Ishikawa (cell line): ENCODE results near the gene ZNF765.

Source experiments
- CEBPB ChIP-seq: IDR thresholded peaks from 2 replicates; pipeline ENCODE4 v1.6.1; 2012
- CREB1 ChIP-seq: IDR thresholded peaks from 2 replicates; pipeline ENCODE4 v1.6.1; 2012; ENCODE audit warnings: low read depth
- EP300 ChIP-seq: IDR thresholded peaks from 2 replicates; pipeline ENCODE4 v1.6.1; 2012; ENCODE audit warnings: borderline replicate concordance
- FOXM1 ChIP-seq: IDR thresholded peaks from 2 replicates; pipeline ENCODE4 v1.6.1; 2012; ENCODE audit warnings: low read depth, borderline replicate concordance
- NFIC ChIP-seq: IDR thresholded peaks from 2 replicates; pipeline ENCODE4 v1.6.1; 2012
- RAD21 ChIP-seq: IDR thresholded peaks from 2 replicates; pipeline ENCODE4 v1.6.1; 2012; ENCODE audit warnings: low read depth
- TAF1 ChIP-seq: IDR thresholded peaks from 2 replicates; pipeline ENCODE4 v1.6.1; 2012; ENCODE audit warnings: low read depth, mild to moderate bottlenecking
- TCF12 ChIP-seq: IDR thresholded peaks from 2 replicates; pipeline ENCODE4 v1.6.1; 2012; ENCODE audit warnings: low read depth
- TEAD4 ChIP-seq: IDR thresholded peaks from 2 replicates; pipeline ENCODE4 v1.6.1; 2012
- YY1 ChIP-seq: IDR thresholded peaks from 2 replicates; pipeline ENCODE4 v1.6.1; 2012; ENCODE audit warnings: low read depth
- ZBTB7A ChIP-seq: IDR thresholded peaks from 2 replicates; pipeline ENCODE4 v1.6.1; 2012; ENCODE audit warnings: low read depth
- TF ChIP-seq, protein P1 (sequence below): IDR thresholded peaks from 2 replicates; pipeline ENCODE4 v1.6.1; 2012
- TF ChIP-seq, protein P2 (sequence below): IDR thresholded peaks from 2 replicates; pipeline ENCODE4 v1.6.1; 2012; ENCODE audit warnings: low read depth, mild to moderate bottlenecking

Gene ZNF765

DNA sequence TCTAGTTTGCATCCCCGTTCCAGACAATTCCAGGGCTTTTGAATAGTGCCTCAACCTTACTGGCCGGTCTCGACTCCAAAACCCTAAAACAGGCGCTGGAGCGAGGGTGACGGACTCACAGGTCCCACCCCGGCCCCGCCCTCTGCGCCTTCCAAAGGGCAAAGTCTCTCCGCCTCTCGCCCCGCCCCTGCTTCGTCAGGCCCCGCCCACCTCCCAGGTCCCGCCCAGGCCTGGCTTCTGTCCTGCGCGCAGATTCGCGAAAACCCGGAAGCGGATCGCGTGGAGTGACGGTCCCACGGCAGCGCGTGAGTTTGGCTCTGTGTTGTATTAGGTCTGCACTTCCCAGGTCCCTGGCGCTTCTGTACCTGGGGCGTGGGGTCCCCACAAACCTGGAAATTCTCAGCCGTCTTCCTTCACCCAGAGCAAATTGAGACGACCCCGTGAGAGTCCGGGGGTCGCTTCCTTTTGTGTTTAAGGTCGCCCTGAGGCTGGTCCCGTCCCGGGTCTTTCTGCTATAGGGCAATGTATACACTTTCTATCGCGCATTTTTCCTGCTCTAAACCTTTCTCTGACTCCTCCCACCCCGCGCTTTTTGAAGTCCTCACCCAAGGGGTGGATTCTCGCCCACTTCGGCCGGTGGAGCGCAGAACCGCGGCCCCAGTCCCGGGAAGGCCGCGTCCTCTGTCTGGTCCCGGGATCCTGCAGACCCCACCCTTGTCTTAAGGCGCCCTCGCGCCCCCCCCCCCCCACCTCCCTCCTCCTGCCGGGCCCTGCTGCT is 72.7 kb downstream of the ZNF765 start, which contains the start of gene ZNF813:
ZNF813 (plus strand) TSS at position 249 of the 778 bp plus-strand sequence. CDS start 16,090 bp downstream, outside the sequence.
- no peak for TF ChIP-seq TEAD4
- TF ChIP-seq TCF12, result no peak
- peak; percentile 64; the same call in 1 of the 2 replicates for TF ChIP-seq ZBTB7A
- TF ChIP-seq RAD21, result no peak
- no peak for TF ChIP-seq FOXM1
- TF ChIP-seq TAF1, result peak; percentile 49; the same call in 1 of the 2 replicates
- no peak for TF ChIP-seq NFIC
- no peak for TF ChIP-seq YY1
- no peak for TF ChIP-seq EP300
- TF ChIP-seq, protein P1, sequence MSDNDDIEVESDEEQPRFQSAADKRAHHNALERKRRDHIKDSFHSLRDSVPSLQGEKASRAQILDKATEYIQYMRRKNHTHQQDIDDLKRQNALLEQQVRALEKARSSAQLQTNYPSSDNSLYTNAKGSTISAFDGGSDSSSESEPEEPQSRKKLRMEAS, result peak; percentile 64; the same call in 1 of the 2 replicates

DNA sequence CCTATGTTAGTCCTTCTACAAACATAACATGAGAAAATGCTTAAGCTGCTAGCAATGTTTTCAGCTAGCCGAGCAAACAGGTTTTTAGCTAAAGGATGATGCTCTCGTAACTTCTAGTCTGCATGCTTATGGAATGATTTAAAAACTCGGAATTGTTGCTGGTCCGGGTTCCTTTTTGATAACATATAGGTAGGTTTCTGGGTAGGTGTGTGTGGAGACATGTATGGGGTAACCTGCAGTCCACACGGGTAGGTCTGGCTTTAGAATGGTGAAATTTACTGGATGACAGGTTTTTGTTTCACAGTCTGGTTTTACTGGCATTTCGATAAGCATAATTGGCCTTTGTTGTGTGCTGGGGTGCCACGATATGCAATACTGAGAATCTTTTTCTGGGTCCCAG is 77.0 kb downstream of the ZNF765 start:
- TF ChIP-seq NFIC (no peak), TCF12 (no peak), TEAD4 (no peak), TAF1 (no peak), CEBPB (no peak), CREB1 (no peak), RAD21 (no peak), EP300 (no peak)
- TF ChIP-seq, protein P2, sequence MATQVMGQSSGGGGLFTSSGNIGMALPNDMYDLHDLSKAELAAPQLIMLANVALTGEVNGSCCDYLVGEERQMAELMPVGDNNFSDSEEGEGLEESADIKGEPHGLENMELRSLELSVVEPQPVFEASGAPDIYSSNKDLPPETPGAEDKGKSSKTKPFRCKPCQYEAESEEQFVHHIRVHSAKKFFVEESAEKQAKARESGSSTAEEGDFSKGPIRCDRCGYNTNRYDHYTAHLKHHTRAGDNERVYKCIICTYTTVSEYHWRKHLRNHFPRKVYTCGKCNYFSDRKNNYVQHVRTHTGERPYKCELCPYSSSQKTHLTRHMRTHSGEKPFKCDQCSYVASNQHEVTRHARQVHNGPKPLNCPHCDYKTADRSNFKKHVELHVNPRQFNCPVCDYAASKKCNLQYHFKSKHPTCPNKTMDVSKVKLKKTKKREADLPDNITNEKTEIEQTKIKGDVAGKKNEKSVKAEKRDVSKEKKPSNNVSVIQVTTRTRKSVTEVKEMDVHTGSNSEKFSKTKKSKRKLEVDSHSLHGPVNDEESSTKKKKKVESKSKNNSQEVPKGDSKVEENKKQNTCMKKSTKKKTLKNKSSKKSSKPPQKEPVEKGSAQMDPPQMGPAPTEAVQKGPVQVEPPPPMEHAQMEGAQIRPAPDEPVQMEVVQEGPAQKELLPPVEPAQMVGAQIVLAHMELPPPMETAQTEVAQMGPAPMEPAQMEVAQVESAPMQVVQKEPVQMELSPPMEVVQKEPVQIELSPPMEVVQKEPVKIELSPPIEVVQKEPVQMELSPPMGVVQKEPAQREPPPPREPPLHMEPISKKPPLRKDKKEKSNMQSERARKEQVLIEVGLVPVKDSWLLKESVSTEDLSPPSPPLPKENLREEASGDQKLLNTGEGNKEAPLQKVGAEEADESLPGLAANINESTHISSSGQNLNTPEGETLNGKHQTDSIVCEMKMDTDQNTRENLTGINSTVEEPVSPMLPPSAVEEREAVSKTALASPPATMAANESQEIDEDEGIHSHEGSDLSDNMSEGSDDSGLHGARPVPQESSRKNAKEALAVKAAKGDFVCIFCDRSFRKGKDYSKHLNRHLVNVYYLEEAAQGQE, result no peak
